Gastrocnemius medialis (tissue), 4 donors: Measurements from ENCODE around the gene BMPR1A. TPM values are rescaled to one million over a fixed set of nuclear protein-coding genes. Genes with fewer than 3 reads are reported as not detected.

ENCODE experiments used
- ATAC-seq, 2 donors: fragments of 150-250 bp; one replicate each; pipeline ENCODE4 v1.9.1; 2016
- DNase-seq, 2 donors: peaks; one replicate each; pipeline ENCODE4 v3.0.0-alpha.2; 2019
- H3K27ac ChIP-seq, 4 donors: fragments of 200-600 bp; sonication (generic); 1 replicate in 1 of 4; 2 replicates in 3 of 4; pipeline ENCODE4 v1.5.1; 2016 to 2018; ENCODE audit warnings: mild to moderate bottlenecking in 2 of 4, moderate library complexity in 1 of 4
- H3K27me3 ChIP-seq, 3 donors: fragments of 200-600 bp; sonication (generic) in 2 of 3; 1 replicate in 1 of 3; 2 replicates in 2 of 3; pipeline versions ENCODE4 v1.5.1 to v1.6.0; 2016 to 2019; ENCODE audit warnings: mild to moderate bottlenecking in 1 of 3, moderate library complexity in 1 of 3
- H3K36me3 ChIP-seq, 2 donors: fragments of 200-600 bp; sonication (generic) in 1 of 2; one replicate each; pipeline ENCODE4 v1.5.1; 2017 to 2018
- H3K4me1 ChIP-seq, 2 donors: fragments of 200-600 bp; sonication (generic) in 1 of 2; one replicate each; pipeline ENCODE4 v1.5.1; 2016 to 2017; ENCODE audit warnings: mild to moderate bottlenecking in 2 of 2
- H3K4me3 ChIP-seq, 4 donors: fragments of 200-600 bp; sonication (generic) in 3 of 4; 1 replicate in 1 of 4; 2 replicates in 3 of 4; pipeline ENCODE4 v1.5.1; 2016 to 2019; ENCODE audit warnings: mild to moderate bottlenecking in 2 of 4
- H3K9me3 ChIP-seq, 3 donors: fragments of 200-600 bp; sonication (generic) in 2 of 3; 1 replicate in 1 of 3; 2 replicates in 2 of 3; pipeline ENCODE4 v1.5.1; 2016 to 2019
- CTCF ChIP-seq, 5 experiments: fragments of 450-650 bp in 3 of 5; fragments of 200-600 bp in 2 of 5; sonication (generic) in 2 of 5; IDR thresholded peaks in 4 of 5; conservative IDR thresholded peaks in 1 of 5; 1 replicate in 4 of 5; 2 replicates in 1 of 5; pipeline ENCODE4 v1.5.1; 2016 to 2019; ENCODE audit warnings: antibody characterized with exemption in 5 of 5, mild to moderate bottlenecking in 3 of 5, moderate library complexity in 3 of 5
- POLR2A ChIP-seq, 2 donors: fragments of 450-650 bp; IDR thresholded peaks; one replicate each; pipeline ENCODE4 v1.6.1; 2017; ENCODE audit warnings: antibody characterized with exemption in 2 of 2, mild to moderate bottlenecking in 2 of 2, moderate library complexity in 2 of 2
- in situ Hi-C, 4 donors: fragments of 200-750 bp; cut with MboI; loops; one replicate each; pipeline versions ENCODE4 v1.15.0 to v1.8.0; 2017; ENCODE audit warnings: low sequenced_read_pairs in 4 of 4
- intact Hi-C: fragments of 100-400 bp; cut with DNase I; formaldehyde crosslinking; loops from one replicate; pipeline ENCODE4 v1.15.1; 2023; ENCODE audit warnings: low total_unique reads
- total RNA-seq, 4 donors: library from RNA; depleted of rRNA; stranded (reverse); fragments of >200 nt; gene quantifications; one replicate each; pipeline versions ENCODE4 v1.1.0 to v1.2.3, GENCODE V29; 2016

The BMPR1A gene
- total RNA-seq, 4 donors from 2014 or later, result 16.4 to 22.7 (median 18.0) TPM

- peaks cover 0 to 27% of the 10 kb centered on the region in 2 donors for H3K36me3 ChIP-seq
- in situ Hi-C loops, result no loop called here
- TF ChIP-seq CTCF (IDR thresholded peaks at IDR 0.05 in 4 of 5, conservative IDR thresholded peaks at IDR 0.05 in 1 of 5) (no peak), POLR2A (IDR thresholded peaks at IDR 0.05) (no peak)
- intact Hi-C loops, result no loop called here
- no peaks in the 10 kb centered on the region for H3K27me3 ChIP-seq
- H3K27ac ChIP-seq, result peak overlapping the region; percentile 61 to 86 (median 72)
- H3K9me3 ChIP-seq, result no peaks in the 10 kb centered on the region
- H3K4me1 ChIP-seq, result peaks cover 31 to 37% of the 10 kb centered on the region in 2 donors
- H3K4me3 ChIP-seq, result no peak overlapping the region
- ATAC-seq (no peak), DNase-seq (no peak)
These were observed 29.8 kb upstream of the BMPR1A start for GRCh38 chr10:86726677-86726999.

GRCh38 chr10:86727470-86727869 lies 28.9 kb upstream of the BMPR1A start:
- in situ Hi-C loops (no loop called here), intact Hi-C loops (no loop called here)
- peak overlapping the region; percentile 61 to 86 (median 72) for H3K27ac ChIP-seq
- H3K4me3 ChIP-seq, result no peak overlapping the region
- peak; percentile 68 to 79 for ATAC-seq
- H3K4me1 ChIP-seq, result peaks cover 39 to 46% of the 10 kb centered on the region in 2 donors
- peaks cover 0 to 27% of the 10 kb centered on the region in 2 donors for H3K36me3 ChIP-seq
- TF ChIP-seq CTCF (IDR thresholded peaks at IDR 0.05 in 4 of 5, conservative IDR thresholded peaks at IDR 0.05 in 1 of 5) (no peak), POLR2A (IDR thresholded peaks at IDR 0.05) (no peak)
- no peaks in the 10 kb centered on the region for H3K27me3 ChIP-seq
- no peaks in the 10 kb centered on the region for H3K9me3 ChIP-seq
- DNase-seq, result peak in 1 of 2 donors; percentile 64

GRCh38 chr10:86728056-86728455 lies 28.4 kb upstream of the BMPR1A start:
- Histone ChIP-seq H3K4me3 (no peak overlapping the region), H3K27me3 (no peaks in the 10 kb centered on the region), H3K9me3 (no peaks in the 10 kb centered on the region), H3K4me1 (peaks cover 45 to 51% of the 10 kb centered on the region in 2 donors), H3K36me3 (peaks cover 0 to 27% of the 10 kb centered on the region in 2 donors), H3K27ac (peak overlapping the region; percentile 61 to 86 (median 72))
- intact Hi-C loops, result no loop called here
- DNase-seq (no peak), ATAC-seq (peak in 1 of 2 donors; percentile 25)
- TF ChIP-seq POLR2A (IDR thresholded peaks at IDR 0.05) (no peak), CTCF (IDR thresholded peaks at IDR 0.05 in 4 of 5, conservative IDR thresholded peaks at IDR 0.05 in 1 of 5) (no peak)
- in situ Hi-C loops, result no loop called here

DNA sequence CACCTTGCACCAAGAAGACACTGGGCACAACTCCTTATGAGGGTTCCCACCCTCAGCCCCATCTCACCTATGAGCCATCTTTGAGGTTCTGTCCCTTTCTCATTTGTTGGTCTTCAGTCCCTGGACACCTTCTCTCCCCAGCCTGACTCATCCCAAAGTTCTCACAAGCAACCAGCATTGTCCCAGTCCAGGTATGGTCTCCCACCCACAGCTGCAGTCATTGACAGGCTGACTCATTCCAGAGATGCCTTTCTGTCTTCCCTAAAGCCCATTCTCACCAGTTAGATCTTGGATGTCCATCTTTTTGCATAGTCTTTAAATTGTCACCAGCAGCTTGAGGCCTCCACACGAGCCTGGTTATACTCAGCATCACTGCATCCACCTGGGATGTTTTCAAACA lies 26.7 kb upstream of the BMPR1A start:
- DNase-seq (no peak), ATAC-seq (no peak)
- intact Hi-C loops (no loop called here), in situ Hi-C loops (no loop called here)
- Histone ChIP-seq H3K27ac (peak overlapping the region; percentile 69 to 86 (median 72)), H3K27me3 (no peaks in the 10 kb centered on the region), H3K9me3 (no peaks in the 10 kb centered on the region), H3K4me1 (peaks cover 57 to 65% of the 10 kb centered on the region in 2 donors), H3K4me3 (no peak overlapping the region), H3K36me3 (peaks cover 0 to 23% of the 10 kb centered on the region in 2 donors)
- TF ChIP-seq POLR2A (IDR thresholded peaks at IDR 0.05) (no peak), CTCF (IDR thresholded peaks at IDR 0.05 in 4 of 5, conservative IDR thresholded peaks at IDR 0.05 in 1 of 5) (no peak)

DNA sequence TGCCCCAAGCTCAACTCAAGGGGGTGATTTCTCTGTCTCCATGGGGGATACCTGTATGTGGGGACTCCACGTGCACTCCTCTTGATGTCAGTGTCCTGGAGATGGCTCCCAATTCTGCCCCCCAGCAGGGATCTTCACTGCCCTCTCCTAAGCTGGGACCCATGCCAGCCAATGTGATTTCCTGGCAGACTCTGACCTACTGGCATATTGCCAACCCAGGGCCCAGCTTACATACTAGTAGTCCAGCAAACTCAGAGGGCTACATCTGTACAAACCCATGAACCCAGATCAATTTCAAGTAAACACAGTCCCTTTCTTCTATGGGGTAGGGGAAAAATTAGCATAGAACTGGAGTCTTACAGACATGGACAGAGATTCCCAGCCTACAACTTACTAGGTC lies 26.2 kb upstream of the BMPR1A start:
- in situ Hi-C loops (no loop called here), intact Hi-C loops (no loop called here)
- DNase-seq, result no peak
- TF ChIP-seq CTCF (IDR thresholded peaks at IDR 0.05 in 4 of 5, conservative IDR thresholded peaks at IDR 0.05 in 1 of 5), result no peak
- no peak for TF ChIP-seq POLR2A (IDR thresholded peaks at IDR 0.05)
- H3K27me3 ChIP-seq, result no peaks in the 10 kb centered on the region
- H3K9me3 ChIP-seq, result no peaks in the 10 kb centered on the region
- H3K27ac ChIP-seq, result peak overlapping the region; percentile 69 to 86 (median 72)
- no peak overlapping the region for H3K4me3 ChIP-seq
- peaks cover 0 to 21% of the 10 kb centered on the region in 2 donors for H3K36me3 ChIP-seq
- peaks cover 56 to 65% of the 10 kb centered on the region in 2 donors for H3K4me1 ChIP-seq
- no peak for ATAC-seq
